Left ventricle myocardium inferior (tissue), 1 donor: ENCODE results near the gene SLC16A5. TPM values are rescaled to one million over a fixed set of nuclear protein-coding genes. Genes with fewer than 3 reads are reported as not detected.

ENCODE experiments used
- DNase-seq: peaks from one replicate; pipeline ENCODE4 v3.0.0-alpha.2; 2020
- H3K27ac ChIP-seq: fragments of 200-600 bp; replicated peaks from 2 replicates; pipeline ENCODE4 v1.8.0; 2021
- H3K27me3 ChIP-seq: fragments of 200-600 bp; 2 replicates; pipeline ENCODE4 v1.8.0; 2021; ENCODE audit warnings: low read depth
- H3K36me3 ChIP-seq: fragments of 200-600 bp; 2 replicates; pipeline ENCODE4 v1.8.0; 2021
- H3K4me1 ChIP-seq: fragments of 200-600 bp; 2 replicates; pipeline ENCODE4 v1.8.0; 2021
- H3K4me3 ChIP-seq: fragments of 200-600 bp; 2 replicates; pipeline ENCODE4 v1.8.0; 2021; ENCODE audit warnings: mild to moderate bottlenecking, moderate library complexity
- H3K9me3 ChIP-seq: fragments of 200-600 bp; replicated peaks from 2 replicates; pipeline ENCODE4 v1.8.0; 2021
- CTCF ChIP-seq: fragments of 200-600 bp; IDR thresholded peaks from 2 replicates; pipeline ENCODE4 v1.8.0; 2021; ENCODE audit warnings: antibody characterized with exemption, mild to moderate bottlenecking, borderline replicate concordance
- intact Hi-C: fragments of 100-400 bp; cut with micrococcal nuclease; formaldehyde crosslinking; loops from one replicate; pipeline ENCODE4 v1.11.0; 2022
- total RNA-seq: library from RNA; stranded (reverse); fragmentation: NEBNext Ultra II Directional; extraction: Animal tissue kit (Norgen Biotek cat#: 25700); gene quantifications from one replicate; pipeline ENCODE4 v1.2.1, GENCODE V29; 2021
- donor health status: DM: no; HTN: yes; CAD: no; lungs with severe emphysema.

SLC16A5 gene
- total RNA-seq, 1 donor from 2014 or later: 8.4 TPM

- Histone ChIP-seq H3K9me3 (no peaks in the 10 kb centered on the region), H3K4me3 (no peak overlapping the region), H3K27ac (no peak overlapping the region), H3K36me3 (peaks cover 45% of the 10 kb centered on the region), H3K27me3 (no peaks in the 10 kb centered on the region), H3K4me1 (peaks cover 14% of the 10 kb centered on the region)
- intact Hi-C loops: no loop called here
- no peak for DNase-seq
- TF ChIP-seq CTCF: no peak
These were observed 24.6 kb upstream of the SLC16A5 start for GRCh38 chr17:75063201-75063600.

GRCh38 chr17:75063626-75064025 is 24.1 kb upstream of the SLC16A5 start:
- Histone ChIP-seq H3K36me3 (peaks cover 45% of the 10 kb centered on the region), H3K9me3 (no peaks in the 10 kb centered on the region), H3K4me1 (peaks cover 14% of the 10 kb centered on the region), H3K27ac (no peak overlapping the region), H3K27me3 (no peaks in the 10 kb centered on the region), H3K4me3 (no peak overlapping the region)
- TF ChIP-seq CTCF: no peak
- intact Hi-C loops: no loop called here
- no peak for DNase-seq

GRCh38 chr17:75064040-75064439 is 23.7 kb upstream of the SLC16A5 start:
- H3K4me3 ChIP-seq: no peak overlapping the region
- H3K36me3 ChIP-seq: peaks cover 45% of the 10 kb centered on the region
- H3K9me3 ChIP-seq: no peaks in the 10 kb centered on the region
- no peaks in the 10 kb centered on the region for H3K27me3 ChIP-seq
- H3K27ac ChIP-seq: no peak overlapping the region
- no peak for DNase-seq
- peaks cover 14% of the 10 kb centered on the region for H3K4me1 ChIP-seq
- no peak for TF ChIP-seq CTCF
- intact Hi-C loops: no loop called here

- Histone ChIP-seq H3K9me3 (no peaks in the 10 kb centered on the region), H3K36me3 (peaks cover 43% of the 10 kb centered on the region), H3K27me3 (no peaks in the 10 kb centered on the region), H3K4me3 (no peak overlapping the region), H3K27ac (no peak overlapping the region), H3K4me1 (peaks cover 11% of the 10 kb centered on the region)
- DNase-seq: no peak
- intact Hi-C loops: no loop called here
- no peak for TF ChIP-seq CTCF
These were observed 23.3 kb upstream of the SLC16A5 start for GRCh38 chr17:75064460-75064859.

GRCh38 chr17:75064867-75065561 is 22.7 kb upstream of the SLC16A5 start:
- peaks cover 39% of the 10 kb centered on the region for H3K36me3 ChIP-seq
- no peak overlapping the region for H3K4me3 ChIP-seq
- DNase-seq: no peak
- H3K9me3 ChIP-seq: no peaks in the 10 kb centered on the region
- intact Hi-C loops: no loop called here
- H3K27ac ChIP-seq: no peak overlapping the region
- no peaks in the 10 kb centered on the region for H3K27me3 ChIP-seq
- TF ChIP-seq CTCF: no peak
- H3K4me1 ChIP-seq: peaks cover 6% of the 10 kb centered on the region
